Effector memory CD4-positive, alpha-beta T cell (primary cell): ENCODE measurements around the gene SAMD4B.

Experiments used
- DNase-seq, 3 donors: peaks; one replicate each; pipeline ENCODE4 v3.0.0-alpha.2; 2020
- H3K27ac ChIP-seq: 2 replicates; pipeline ENCODE4 v1.7.0; 2013; ENCODE audit warnings: mild to moderate bottlenecking, low read length, moderate library complexity; ENCODE audit not compliant: insufficient read depth, poor library complexity, severe bottlenecking
- H3K27me3 ChIP-seq: replicated peaks from 2 replicates; pipeline ENCODE4 v1.7.0; 2013; ENCODE audit warnings: mild to moderate bottlenecking, low read length; ENCODE audit not compliant: insufficient read depth, control insufficient read depth, poor library complexity, severe bottlenecking
- H3K36me3 ChIP-seq: 2 replicates; pipeline ENCODE4 v1.7.0; 2013; ENCODE audit warnings: mild to moderate bottlenecking, low read length, moderate library complexity; ENCODE audit not compliant: control insufficient read depth, insufficient read depth
- H3K4me1 ChIP-seq: 2 replicates; pipeline ENCODE4 v1.7.0; 2013; ENCODE audit warnings: low read length, mild to moderate bottlenecking; ENCODE audit not compliant: control insufficient read depth, insufficient read depth, poor library complexity, severe bottlenecking
- H3K4me3 ChIP-seq: 2 replicates; pipeline ENCODE4 v1.7.0; 2013; ENCODE audit warnings: low read length, low read depth, mild to moderate bottlenecking; ENCODE audit not compliant: insufficient read depth, poor library complexity, severe bottlenecking
- H3K9me3 ChIP-seq: 2 replicates; pipeline ENCODE4 v1.7.0; 2013; ENCODE audit warnings: mild to moderate bottlenecking, low read length, moderate library complexity; ENCODE audit not compliant: control insufficient read depth

The SAMD4B gene

GRCh38 chr19:39423258-39424086 is 81.3 kb downstream of the SAMD4B start:
- Histone ChIP-seq H3K27ac (no peak overlapping the region), H3K4me1 (no peaks in the 10 kb centered on the region), H3K27me3 (no peaks in the 10 kb centered on the region), H3K36me3 (peaks cover 17% of the 10 kb centered on the region), H3K4me3 (no peak overlapping the region), H3K9me3 (no peaks in the 10 kb centered on the region)
- DNase-seq: no peak

- H3K27me3 ChIP-seq: no peaks in the 10 kb centered on the region
- no peak overlapping the region for H3K27ac ChIP-seq
- no peaks in the 10 kb centered on the region for H3K9me3 ChIP-seq
- no peaks in the 10 kb centered on the region for H3K4me1 ChIP-seq
- DNase-seq: no peak
- peaks cover 9% of the 10 kb centered on the region for H3K36me3 ChIP-seq
- no peak overlapping the region for H3K4me3 ChIP-seq
These were observed 82.7 kb downstream of the SAMD4B start for GRCh38 chr19:39424934-39425333.

DNA sequence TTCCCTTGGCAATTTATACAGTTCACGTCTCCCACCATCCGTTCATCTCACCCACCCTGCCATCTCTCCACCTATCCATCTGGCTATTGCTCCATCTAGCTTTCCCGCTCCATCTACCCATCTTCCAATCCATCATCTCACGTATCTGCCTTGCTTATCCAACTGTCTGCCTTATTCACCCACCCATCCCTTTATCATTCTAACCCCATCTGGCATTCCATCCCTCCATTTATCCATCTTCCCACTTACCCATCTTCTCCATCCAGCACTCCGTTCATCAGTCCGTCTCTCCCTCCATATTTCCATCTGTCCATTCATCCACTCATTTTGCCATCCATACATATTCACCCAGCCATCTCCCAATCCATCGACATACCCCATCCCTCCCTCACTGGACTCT is 83.5 kb downstream of the SAMD4B start:
- DNase-seq: no peak
- H3K4me3 ChIP-seq: no peak overlapping the region
- peaks cover 4% of the 10 kb centered on the region for H3K4me1 ChIP-seq
- no peak overlapping the region for H3K27ac ChIP-seq
- no peaks in the 10 kb centered on the region for H3K9me3 ChIP-seq
- H3K27me3 ChIP-seq: no peaks in the 10 kb centered on the region
- H3K36me3 ChIP-seq: peaks cover 9% of the 10 kb centered on the region

DNA sequence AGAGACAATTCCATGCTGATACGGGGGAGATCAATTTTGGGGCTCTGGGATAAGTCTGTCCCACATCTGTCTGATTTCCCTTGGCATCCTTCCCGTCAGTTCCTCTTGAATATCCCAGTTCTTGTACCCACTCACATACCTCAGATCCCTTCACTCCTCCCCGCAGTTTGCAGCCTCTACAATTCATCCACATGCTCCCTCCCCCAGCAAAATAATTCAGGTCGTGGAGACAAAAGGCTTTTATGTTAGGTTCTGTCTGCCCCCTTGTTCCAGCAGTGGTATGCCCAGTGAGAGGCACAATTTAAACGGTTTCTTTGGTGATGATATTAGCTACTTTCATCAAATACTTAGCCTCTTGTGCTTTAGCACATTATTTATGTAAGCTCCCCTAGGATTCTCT is 83.9 kb downstream of the SAMD4B start:
- Histone ChIP-seq H3K9me3 (no peaks in the 10 kb centered on the region), H3K36me3 (peaks cover 9% of the 10 kb centered on the region), H3K27me3 (no peaks in the 10 kb centered on the region), H3K27ac (no peak overlapping the region), H3K4me1 (peaks cover 6% of the 10 kb centered on the region), H3K4me3 (no peak overlapping the region)
- DNase-seq: no peak

- Histone ChIP-seq H3K27ac (no peak overlapping the region), H3K9me3 (no peaks in the 10 kb centered on the region), H3K27me3 (no peaks in the 10 kb centered on the region), H3K4me3 (no peak overlapping the region), H3K4me1 (peaks cover 9% of the 10 kb centered on the region), H3K36me3 (peaks cover 10% of the 10 kb centered on the region)
- no peak for DNase-seq
These were observed 85.5 kb downstream of the SAMD4B start for GRCh38 chr19:39427707-39428106.

DNA sequence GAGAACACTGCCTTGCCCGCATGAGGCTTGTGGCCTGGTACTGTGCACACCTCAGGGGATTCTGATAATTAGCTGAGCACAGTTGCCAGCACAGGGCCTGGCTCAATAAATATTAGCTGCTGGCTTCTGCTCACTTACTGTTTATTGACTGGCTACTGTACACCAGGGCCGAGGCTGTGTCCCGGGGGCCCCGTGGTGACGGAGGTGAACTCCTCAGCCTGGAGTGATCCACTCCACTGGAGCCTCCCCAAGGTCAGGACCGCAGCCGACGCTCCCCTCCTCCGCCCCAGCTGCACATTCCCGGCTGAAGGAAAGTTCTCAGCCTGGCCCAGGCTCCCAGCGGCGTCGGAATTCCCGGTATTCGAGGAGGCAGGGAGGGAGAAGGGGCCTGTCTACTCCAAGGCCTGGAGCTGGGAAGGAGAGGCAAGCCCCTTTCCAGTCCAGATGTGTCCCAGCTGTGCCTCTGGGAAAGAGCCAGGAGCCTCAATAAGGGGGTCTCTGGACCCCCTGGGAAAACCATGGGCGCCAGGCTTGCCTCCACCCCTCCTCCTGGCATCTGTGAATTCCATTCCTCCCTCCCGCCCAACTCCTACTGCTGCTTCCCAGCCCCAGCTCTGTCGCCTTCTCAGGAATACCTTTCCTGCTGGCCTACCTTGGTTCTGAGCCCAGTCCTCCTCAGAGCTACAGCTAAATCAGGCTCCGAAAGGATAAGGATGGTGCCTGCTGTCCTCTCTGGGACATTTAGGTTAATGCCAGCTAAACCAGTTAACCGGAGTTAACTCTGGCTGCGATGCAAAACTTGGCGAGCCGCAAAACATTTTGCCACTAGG is 86.3 kb downstream of the SAMD4B start:
- no peak for DNase-seq
- Histone ChIP-seq H3K27ac (no peak overlapping the region), H3K36me3 (peaks cover 12% of the 10 kb centered on the region), H3K27me3 (no peaks in the 10 kb centered on the region), H3K4me3 (no peak overlapping the region), H3K4me1 (peaks cover 9% of the 10 kb centered on the region), H3K9me3 (no peaks in the 10 kb centered on the region)

DNA sequence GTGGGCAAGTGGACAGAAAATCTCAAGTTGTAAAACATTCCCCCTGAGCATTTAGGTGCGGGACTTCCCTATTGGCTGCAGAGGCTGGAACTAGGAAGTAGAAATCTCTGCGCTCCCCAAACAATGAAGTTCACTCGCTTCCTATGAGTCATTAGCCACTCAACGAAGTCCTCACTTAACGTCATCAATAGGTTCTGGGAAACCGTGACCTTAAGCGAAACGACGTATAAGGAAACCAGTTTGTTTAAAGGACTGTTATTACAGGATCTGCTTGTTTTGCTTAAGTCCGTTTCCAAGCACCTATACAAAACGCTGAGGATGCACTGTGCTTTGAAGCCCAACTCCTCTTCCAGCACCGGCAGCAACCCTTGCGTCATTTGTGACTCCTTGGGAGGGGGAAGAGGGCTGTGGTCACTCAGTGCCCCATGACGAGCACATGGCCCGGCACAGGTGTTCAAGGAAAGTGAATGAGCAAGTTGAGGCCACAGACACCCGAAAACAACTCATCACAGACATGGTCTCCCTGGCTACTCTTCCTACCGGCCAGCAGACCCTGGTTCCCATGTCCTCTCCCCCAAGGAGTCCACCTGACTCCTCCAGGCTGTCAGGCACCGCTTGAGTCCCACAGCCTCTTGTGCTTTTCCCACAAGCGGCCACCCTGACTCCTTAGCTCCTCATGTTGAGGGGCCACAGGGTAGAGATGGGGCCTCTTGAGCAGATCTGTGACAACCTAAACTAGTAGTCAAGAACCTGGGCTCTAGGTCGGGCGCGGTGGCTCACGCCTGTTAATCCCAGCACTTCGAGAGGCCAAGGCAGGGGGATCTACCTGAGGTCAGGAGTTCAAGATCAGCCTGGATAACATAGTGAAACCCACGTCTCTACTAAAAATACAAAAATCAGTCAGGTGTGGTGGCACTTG is 88.7 kb downstream of the SAMD4B start:
- H3K27me3 ChIP-seq: no peaks in the 10 kb centered on the region
- peaks cover 23% of the 10 kb centered on the region for H3K4me1 ChIP-seq
- peak; percentile 76 to 84 (median 80) for DNase-seq
- peak overlapping the region; percentile 70 for H3K27ac ChIP-seq
- no peaks in the 10 kb centered on the region for H3K9me3 ChIP-seq
- peaks cover 27% of the 10 kb centered on the region for H3K36me3 ChIP-seq
- H3K4me3 ChIP-seq: no peak overlapping the region

DNA sequence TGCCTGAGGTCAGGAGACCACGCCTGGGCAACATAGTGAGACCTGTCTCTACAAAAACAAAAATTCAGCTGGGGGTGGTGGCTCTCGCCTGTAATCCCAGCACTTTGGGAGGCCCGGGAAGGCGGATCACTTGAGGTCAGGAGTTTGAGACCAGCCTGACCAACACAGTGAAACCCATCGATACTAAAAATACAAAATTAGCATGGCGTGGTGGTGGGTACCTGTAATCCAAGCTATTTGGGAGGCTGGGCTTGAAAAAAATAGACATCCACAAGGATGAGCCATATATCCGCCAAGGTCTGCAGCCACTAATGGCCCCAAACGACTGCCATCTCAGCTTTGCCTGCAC is 90.4 kb downstream of the SAMD4B start:
- Histone ChIP-seq H3K9me3 (no peaks in the 10 kb centered on the region), H3K36me3 (peaks cover 27% of the 10 kb centered on the region), H3K27me3 (no peaks in the 10 kb centered on the region), H3K4me3 (no peak overlapping the region), H3K27ac (no peak overlapping the region), H3K4me1 (peaks cover 29% of the 10 kb centered on the region)
- no peak for DNase-seq

- Histone ChIP-seq H3K27ac (peak overlapping the region; percentile 94), H3K4me1 (peaks cover 29% of the 10 kb centered on the region), H3K4me3 (no peak overlapping the region), H3K36me3 (peaks cover 27% of the 10 kb centered on the region), H3K9me3 (no peaks in the 10 kb centered on the region), H3K27me3 (no peaks in the 10 kb centered on the region)
- no peak for DNase-seq
These were observed 91.4 kb downstream of the SAMD4B start for GRCh38 chr19:39433480-39434079.
